Raji (cell line): ENCODE data around the gene CYP2U1.
A peak's percentile ranks its signal among the peaks of the same experiment; 100 is the strongest.

ENCODE experiments used
- POLR2A ChIP-seq: IDR thresholded peaks from 2 replicates; pipeline ENCODE4 v1.6.1; 2011; ENCODE audit warnings: low read depth, low read length, control low read depth; ENCODE audit not compliant: insufficient read depth

CYP2U1 gene

DNA sequence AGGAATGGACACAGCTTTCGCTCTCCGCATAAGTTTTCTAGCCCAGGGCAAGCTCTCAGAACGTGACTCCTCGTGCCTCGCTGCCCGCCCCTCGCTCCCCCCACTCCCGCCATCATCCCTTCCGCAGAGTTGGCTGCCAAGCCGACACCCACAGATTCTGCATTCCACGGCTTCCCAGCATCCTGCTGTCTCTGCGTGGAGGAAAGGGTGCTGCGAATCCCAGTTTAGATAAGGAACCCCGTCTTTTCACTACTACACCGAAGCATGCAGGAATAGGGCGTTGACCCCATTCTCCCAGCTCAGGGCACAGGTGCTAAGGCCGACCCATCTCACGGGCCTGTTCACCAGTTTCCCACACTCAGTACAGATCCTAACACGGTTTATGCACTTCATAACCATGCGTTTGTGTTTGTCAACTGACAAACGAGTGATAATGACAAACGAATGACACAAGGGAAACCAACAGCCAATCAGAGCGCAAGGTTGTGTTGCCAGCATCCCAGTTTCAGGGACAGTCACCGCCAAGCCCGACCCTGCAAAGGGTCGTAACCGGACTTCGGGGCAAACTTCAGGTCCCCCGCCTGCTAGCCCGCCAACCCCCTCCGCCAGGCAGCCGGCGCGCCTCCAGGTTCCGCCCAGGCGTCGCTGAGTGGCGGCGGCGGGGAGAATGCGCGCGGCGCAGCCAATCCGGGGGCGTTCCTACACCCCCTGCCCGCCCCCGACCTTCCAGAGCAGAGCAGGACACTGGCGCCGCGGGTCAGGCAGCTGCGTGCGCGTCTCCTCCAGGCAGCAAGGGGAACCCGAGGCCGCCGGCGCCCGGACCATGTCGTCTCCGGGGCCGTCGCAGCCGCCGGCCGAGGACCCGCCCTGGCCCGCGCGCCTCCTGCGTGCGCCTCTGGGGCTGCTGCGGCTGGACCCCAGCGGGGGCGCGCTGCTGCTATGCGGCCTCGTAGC lies at the start of gene CYP2U1:
CYP2U1 (plus strand) TSS at position 729 of the 954 bp plus-strand sequence; CDS start at position 824, 95 bp downstream.
- peak; percentile 65 for TF ChIP-seq POLR2A

DNA sequence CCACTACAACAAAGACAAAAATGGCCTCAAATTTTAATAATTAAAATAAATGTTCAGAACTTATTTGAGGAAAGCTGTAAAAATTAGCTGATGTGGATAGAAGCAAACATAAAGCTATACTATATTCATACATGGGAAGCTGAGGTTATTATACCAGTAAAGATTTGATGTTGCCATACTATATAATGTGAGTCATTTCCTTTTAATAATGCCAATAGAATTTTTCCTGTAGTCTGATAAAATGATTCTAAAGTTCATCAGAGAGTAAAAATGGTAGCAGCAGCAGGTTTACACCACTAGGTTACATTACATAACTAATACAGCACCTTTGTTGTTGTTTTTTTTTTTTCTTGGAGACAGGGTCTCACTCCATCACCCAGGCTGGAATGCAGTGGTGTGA lies 45.5 kb upstream of the CYP2U1 start:
- no peak for TF ChIP-seq POLR2A

DNA sequence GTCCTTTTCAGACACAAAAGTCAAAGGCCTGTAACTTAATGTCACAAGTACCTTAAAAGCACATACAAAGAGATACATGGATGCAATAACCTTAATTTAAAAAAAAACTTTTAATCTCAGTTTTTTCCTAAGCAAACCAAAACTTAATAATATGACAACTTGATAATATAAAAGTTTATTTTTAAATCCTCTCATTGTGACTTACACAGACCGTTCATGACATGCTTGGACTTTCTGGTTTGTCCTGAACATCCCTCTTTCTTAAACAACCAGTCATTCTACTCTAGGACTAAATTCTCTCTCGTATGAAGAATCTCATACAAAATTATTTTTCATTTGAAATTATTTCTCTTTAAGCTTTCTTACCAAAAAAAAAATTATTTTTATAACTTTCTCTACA lies 43.1 kb upstream of the CYP2U1 start:
- no peak for TF ChIP-seq POLR2A

DNA sequence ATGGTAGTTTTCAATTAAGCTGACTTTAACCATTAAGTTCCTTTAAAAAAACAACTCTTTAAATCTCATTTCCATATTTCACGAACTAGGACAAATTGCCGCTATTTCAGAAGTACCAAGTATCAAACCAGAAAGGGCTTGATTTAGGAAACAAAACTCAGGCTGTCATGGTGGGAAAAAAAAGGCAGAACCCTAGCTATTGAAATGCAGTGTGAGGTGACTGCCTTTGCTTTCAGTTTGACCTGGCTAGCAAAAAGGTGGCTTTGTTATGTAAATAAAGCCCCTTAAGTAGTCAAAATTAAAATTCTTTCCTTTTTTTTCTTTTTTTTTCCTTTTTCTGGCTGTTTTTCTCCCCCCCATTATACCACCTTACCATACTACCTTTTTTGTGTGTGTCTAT lies 40.6 kb upstream of the CYP2U1 start:
- TF ChIP-seq POLR2A = no peak

DNA sequence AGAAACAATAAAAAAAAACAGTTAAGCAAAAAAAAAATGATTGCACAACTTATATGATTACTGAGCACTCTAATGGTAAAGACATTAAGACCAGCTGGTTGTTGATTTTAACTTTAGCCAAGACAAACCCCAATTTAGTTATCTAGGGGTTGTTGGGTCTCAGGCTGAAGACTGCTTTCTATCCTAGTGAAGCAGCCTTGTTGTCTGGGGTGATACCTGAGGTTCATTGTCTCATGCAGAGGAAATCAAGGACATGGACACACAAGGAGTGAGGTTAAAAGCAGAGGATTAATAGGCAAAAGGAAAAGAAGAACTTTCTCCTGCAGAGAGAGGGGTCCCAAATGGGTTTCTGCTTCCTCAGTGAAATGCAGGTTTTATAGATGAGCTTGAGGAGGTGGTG lies 40.0 kb upstream of the CYP2U1 start:
- no peak for TF ChIP-seq POLR2A

DNA sequence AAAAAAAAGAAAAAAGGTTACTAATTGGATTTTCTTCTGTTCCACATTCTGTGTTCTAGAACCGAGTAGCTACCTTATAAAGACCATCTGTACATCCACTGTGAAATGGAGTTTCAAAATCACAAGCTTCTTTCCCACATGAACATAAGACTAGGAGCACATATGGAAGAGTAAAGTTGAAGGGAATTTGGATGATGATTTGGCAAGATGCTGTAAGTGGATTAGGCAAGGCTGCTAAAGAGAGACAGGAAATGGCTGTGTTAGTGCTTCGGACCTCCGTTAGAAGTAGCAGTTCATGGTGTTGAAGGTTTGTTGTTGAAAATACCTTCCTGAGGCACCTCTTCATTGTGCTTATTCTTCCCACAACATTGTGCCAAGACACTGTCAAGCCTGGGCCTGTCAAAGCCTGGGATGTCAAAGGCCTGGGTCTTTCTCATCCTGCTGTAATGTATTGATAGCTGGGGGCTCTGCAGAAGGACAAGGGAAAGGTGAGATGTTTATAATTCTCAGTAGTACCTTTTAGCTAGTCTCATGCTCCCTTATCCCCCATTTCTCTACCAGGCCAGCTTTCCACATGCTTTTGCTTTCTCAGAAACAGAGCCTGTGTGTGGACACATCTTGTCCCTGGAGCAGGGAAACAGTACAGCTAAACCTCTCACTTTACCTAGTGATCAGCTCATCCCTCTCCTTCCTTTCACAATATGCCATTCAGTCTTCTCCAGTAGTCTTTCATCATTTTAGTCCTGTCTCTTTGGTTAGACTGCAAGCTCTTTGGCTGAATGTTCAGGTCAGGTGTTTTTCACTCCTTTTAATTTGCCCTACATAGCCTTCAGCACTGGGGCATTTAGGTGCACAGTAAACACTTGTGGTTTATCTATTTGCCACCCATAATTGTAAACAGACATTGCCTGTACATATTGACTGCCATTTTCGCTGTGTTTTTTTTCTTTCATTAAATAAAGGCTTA lies 37.9 kb upstream of the CYP2U1 start:
- TF ChIP-seq POLR2A = no peak

DNA sequence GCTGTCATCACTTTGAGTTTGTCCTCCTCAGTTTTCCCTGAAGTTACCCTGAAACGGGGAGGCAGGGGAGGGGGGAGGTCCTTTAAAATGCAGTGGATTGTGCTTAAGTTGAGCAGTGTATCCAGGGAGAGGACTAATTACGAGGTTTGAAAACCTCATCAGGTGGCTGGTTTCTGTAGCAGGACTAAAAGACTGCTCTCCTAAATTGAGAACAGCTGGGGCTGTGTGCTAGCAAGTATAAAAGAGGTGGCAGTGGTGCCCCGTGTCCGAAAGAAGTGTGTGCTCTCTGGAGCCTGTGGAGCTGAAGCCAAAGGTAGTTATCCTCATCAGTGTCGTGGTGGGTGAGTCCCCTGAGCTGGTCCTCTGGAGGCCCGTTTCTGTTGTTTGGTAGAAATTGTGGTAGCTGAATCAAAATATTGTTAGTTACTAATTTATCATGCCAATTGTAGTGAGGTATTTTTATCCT lies 37.2 kb upstream of the CYP2U1 start:
- TF ChIP-seq POLR2A = no peak

DNA sequence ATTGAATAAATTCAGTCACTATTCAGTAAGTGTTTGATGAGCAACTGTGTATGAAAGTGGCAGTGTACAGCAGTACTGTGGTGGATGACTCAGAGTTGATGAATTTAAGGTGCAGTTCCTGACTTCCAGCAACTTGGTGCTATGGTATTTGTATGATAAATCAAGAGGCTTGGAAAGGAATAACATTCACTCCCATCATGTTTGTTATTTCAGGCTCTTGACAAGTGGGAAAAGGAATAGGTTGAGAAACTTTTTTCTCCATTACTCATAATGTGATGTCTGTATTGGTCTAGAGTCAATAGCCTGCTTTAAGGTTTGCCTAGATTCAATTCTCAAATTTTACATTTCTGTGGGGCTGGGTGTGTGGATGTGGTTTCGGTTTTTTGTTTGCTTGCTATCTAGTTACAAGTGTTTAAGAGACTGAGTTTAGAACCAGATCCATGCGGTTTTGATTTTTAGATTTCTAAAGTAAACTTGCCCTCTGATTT lies 35.1 kb upstream of the CYP2U1 start:
- no peak for TF ChIP-seq POLR2A

DNA sequence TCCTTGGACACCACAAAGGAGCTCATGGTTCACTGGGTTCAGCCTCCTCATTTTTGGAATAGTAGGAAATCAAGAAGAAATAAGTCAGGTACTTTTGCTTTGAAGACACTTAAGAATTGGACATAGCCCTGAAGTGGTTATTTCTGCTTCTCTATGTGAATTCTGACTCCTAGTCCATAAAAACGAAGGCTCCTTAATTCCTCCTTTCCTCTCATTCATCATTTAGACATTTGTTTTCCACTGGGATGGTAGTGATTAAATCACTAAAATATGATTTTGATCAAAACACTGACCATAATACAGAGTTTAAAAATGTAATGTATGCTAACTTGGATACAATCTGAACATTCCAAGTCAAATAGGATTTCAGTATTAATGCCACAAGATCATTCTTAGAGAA lies 34.7 kb upstream of the CYP2U1 start:
- no peak for TF ChIP-seq POLR2A

DNA sequence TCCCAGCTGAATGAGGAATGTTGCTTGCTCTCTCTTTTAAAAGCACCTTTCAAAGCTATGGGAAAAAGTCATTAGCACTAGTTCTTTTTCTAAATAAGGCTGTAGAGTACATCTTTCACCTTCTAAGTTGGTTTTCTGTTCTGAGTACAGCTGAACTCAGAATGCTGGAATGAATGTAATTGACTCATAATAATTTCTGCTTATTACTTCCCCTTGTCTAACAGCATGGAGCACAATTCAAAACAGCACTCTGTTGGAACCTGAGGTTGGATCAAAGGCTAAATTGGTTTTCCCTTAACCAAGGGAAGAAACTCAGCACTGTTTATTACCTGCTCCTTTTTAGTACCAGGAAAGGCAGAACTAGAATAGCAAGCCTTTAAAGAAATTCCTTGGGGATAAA lies 33.5 kb upstream of the CYP2U1 start:
- no peak for TF ChIP-seq POLR2A

DNA sequence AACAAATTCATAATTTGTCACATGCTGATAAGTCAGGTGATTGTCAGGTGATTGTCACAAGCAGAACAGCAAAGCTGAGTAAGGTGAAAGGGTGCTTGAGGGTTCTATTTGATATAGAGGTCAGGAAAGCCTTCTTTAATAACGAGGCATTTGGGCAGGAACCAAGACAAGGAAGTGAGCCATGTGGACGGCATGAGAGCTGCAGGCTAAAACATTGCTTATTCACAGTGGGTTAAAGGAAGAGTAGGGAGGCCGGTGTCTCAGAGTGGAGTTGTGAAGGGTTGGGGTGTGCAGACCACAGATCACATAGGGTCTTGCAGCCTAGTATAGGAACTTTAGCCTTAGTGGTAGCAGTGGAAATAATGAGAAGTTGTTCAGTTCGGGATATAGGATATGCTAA lies 31.3 kb upstream of the CYP2U1 start:
- TF ChIP-seq POLR2A = no peak

DNA sequence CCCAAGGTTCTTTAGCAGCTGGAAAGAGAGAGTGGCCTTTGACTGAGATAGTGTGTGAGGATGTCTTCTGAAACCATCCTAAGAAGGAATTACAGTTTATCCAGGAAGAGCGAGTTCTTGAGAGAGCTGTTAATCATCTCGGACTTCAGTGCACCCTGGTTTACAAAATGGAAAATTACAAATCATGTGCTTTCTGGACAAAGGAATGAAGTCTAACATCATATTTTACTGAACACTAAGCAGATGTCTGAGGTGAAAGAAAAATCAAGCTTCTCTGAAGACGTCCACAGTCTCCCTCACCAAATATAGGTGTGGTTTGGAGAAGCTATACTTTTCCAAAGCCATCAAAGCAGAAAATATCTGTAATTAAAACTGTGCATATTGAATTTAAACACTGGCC lies 30.8 kb upstream of the CYP2U1 start:
- TF ChIP-seq POLR2A = no peak

DNA sequence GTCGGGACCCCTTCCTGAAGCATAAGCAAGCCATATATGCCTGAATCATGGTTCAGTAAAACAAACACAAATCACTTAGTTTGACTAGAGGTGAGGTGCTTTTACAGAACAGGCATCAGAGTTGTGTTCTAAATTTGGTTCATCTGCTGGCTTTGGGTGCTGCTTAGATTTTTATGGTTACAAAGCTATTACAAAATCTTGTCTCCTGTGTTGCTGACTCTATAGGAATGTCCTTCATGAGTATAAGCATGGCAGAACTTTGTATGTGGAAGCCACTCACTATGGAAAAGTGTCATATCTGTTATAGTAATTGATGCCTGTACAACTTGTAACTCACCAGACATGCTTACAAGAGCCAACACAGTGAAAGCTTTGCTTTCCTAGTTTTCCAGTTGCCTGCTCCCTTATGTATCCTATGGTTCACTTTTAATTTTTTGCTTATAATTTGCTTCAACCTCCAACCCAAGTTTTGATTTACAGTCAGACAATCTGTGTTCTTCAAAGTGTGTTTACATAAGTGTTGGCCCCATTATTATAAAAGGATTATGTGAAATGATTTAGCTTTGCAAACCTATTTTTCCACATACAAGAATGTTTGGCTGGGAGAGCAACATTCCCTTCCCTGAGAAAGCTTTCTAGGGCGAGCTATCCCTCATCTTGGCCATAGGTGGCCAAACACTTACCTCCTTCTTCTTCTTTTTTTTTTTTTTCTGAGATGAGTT lies 30.0 kb upstream of the CYP2U1 start:
- no peak for TF ChIP-seq POLR2A

DNA sequence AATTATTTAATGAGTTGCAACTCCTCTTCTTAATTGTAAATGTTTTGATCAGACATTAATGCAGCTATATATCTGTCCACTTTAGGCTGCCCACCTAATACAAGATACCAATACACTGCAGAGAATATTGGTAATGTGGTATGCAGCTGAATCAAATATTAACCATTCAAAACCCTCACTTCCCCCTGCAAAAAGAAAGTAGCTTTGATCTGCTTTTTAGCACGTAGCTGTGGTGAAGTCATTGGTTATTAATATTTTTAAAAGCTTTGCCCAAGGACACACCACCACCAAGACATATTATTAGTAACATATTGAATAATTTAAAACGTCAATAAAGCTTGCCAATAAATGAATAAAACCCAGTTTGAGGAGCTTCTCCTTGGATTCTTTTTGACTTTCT lies 28.6 kb upstream of the CYP2U1 start:
- TF ChIP-seq POLR2A = no peak
